LHCN-M2 (cell line): Measurements from ENCODE around the gene TDRD9. TPM values are rescaled to one million over a fixed set of nuclear protein-coding genes. Genes with fewer than 3 reads are reported as not detected.

Source experiments
- DNase-seq: peaks from one replicate; pipeline ENCODE4 v3.0.0-alpha.2; 2012; ENCODE audit warnings: low read depth
- total RNA-seq: library from RNA; depleted of rRNA; stranded (reverse); fragments of >200 nt; gene quantifications from 2 replicates; pipeline ENCODE4 v1.2.3, GENCODE V29; 2014

Gene TDRD9
- total RNA-seq, 1 experiment from 2014 or later, result 3.5 TPM

DNA sequence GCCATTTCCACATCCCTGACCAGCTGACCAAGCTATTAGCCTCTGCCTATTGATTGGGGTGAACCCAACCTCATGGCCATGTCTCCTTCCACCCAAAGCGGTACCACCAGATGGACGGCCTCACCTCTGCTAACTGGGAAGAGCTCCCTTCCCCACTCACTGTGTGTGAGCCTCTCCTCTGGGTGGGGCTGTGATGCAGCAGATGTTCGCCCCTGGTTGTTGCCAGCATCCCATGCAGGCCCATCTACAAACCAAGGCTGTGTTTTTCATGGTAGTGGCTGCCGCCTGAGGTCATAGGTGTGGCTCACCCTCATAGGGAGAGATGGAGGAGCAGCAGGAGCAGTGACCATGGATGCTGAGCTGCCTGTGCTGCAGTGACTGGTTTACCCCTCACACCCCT lies 61.7 kb downstream of the TDRD9 start:
- no peak for DNase-seq

GRCh38 chr14:103994535-103995184 lies 66.4 kb downstream of the TDRD9 start:
- peak; percentile 7 for DNase-seq

GRCh38 chr14:103995876-103996275 lies 67.6 kb downstream of the TDRD9 start:
- DNase-seq, result no peak

- DNase-seq, result no peak
Measured at GRCh38 chr14:103997391-103997790, 69.1 kb downstream of the TDRD9 start.

DNA sequence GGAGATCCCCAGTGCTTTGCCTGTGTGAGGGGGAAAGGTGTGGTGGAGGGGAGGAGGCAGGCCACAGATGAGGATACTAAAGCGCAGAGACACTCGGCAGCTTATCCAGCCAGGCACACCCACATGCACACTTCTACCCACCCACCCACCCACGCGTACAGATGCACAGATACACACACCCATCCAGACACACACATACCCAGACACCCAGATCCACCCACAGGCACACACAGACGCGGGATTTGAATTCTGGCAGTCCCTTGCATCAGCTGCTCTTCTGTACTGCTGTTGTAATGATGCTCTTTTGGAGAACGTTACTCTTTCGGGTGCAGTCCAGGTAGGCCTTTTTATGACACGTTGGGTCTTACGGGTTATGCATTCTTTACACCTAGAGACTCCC lies 69.8 kb downstream of the TDRD9 start:
- DNase-seq, result no peak

DNA sequence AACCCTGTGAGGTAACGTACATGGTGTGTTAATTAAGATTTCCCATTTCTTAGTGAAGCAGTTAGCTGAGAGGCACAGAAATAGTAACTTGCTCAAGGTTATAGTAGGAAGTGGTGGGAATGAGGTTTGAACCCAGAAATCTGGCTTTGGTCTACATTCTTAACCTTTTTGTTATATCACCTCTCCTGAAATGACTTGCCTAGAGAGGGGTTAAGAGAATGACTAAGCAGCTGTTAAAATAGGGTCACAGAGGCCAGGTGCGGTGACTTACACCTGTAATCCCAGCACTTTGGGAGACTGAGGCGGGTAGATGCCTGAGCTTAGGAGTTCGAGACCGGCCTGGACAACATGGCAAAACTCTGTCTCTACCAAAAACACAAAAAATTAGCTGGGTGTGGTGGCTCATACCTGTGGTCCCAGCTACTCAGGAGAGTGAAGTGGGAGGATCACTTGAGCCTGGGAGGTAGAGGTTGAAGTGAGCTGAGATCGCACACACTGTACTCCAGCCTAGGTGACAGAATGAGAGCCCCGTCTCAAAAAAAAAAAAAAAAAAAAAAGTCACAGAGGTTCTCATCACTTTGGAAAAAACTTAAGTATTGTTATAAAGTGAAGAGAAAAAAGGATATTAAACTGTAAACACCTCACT lies 71.7 kb downstream of the TDRD9 start:
- no peak for DNase-seq

- no peak for DNase-seq
Measured at GRCh38 chr14:104001003-104001402, 72.7 kb downstream of the TDRD9 start.

- DNase-seq, result no peak
Measured at GRCh38 chr14:104003616-104004015, 75.4 kb downstream of the TDRD9 start.

GRCh38 chr14:104004849-104005248 lies 76.6 kb downstream of the TDRD9 start:
- no peak for DNase-seq

DNA sequence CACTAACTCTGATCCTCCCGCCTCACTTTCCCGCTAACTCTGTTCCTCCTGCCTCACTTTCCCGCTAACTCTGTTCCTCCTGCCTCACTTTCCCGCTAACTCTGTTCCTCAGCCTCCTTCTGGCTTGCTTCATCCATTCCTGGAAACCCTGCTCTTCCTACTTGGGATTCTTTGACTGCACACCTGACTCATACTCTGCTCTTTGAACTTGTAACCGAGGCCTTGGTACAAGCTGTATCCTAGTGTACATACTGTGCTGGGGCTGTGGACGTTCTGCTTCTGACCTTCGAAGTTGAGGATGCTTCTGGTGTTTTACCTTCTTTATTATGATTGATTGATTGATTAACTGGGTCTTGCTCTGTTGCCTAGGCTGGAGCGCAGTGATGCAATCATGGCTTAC lies 77.2 kb downstream of the TDRD9 start:
- DNase-seq, result no peak

GRCh38 chr14:104007121-104007520 lies 78.9 kb downstream of the TDRD9 start:
- DNase-seq, result no peak

- peak; percentile 31 for DNase-seq
Measured at GRCh38 chr14:104009297-104009696, 81.0 kb downstream of the TDRD9 start.

GRCh38 chr14:104011824-104012517 lies 83.7 kb downstream of the TDRD9 start:
- DNase-seq, result no peak

DNA sequence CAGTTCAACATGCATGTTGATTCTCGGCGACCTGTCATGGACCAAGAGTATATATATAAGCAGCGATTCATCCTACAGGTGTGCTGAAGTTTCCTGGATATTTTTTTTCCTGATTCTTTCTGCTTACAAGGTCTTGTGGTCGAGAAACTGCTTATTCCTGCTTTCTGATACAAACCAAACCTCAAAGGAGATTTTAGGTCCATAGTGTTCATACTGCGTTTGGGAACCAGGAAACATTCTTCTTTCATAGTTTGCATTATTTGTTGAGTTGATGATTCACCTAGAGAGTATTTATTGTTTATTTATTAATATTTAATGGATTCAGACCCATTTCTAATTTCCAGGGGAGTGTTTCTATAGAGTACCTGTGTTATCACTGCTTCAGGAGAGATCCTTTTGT lies 86.5 kb downstream of the TDRD9 start:
- no peak for DNase-seq

- DNase-seq, result peak; percentile 64
Measured at GRCh38 chr14:104016873-104017650, 88.8 kb downstream of the TDRD9 start.

- no peak for DNase-seq
Measured at GRCh38 chr14:104019029-104019428, 90.8 kb downstream of the TDRD9 start.

DNA sequence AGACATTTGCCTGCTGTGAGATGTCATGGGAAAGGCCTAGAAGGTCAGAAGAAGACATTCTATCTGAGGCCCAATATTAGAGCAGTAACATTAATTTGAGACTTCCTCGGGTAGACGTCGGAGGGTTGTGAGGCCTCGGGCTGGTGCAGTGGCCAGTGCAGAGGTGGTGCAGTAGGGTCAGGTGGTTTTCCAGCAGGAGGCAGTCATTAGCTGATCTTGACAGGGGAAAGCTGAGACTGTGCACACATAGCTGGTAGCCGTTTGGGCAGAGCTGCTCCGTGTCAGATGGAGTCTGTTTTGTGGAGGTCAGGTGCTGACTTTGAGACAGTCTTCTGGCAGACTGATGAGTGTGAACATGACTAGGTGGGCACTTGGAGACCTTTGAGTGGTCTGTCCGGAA lies 91.5 kb downstream of the TDRD9 start:
- DNase-seq, result no peak

GRCh38 chr14:104020471-104020870 lies 92.2 kb downstream of the TDRD9 start:
- DNase-seq, result no peak

GRCh38 chr14:104023325-104024055 lies 95.2 kb downstream of the TDRD9 start:
- DNase-seq, result no peak

GRCh38 chr14:104025534-104025933 lies 97.3 kb downstream of the TDRD9 start:
- no peak for DNase-seq

GRCh38 chr14:104026024-104026423 lies 97.8 kb downstream of the TDRD9 start:
- no peak for DNase-seq
